PFSK-1 (cell line): ENCODE data around the gene PRPF19.

Experiments used
- FOXP2 ChIP-seq: optimal IDR thresholded peaks from 2 replicates; pipeline ENCODE3; 2011; ENCODE audit warnings: borderline replicate concordance, control low read depth, inconsistent platforms; ENCODE audit not compliant: insufficient read depth; ENCODE audit errors: extremely low read length, extremely low read depth
- POLR2AphosphoS5 ChIP-seq: IDR thresholded peaks from 2 replicates; pipeline ENCODE4 v1.6.1; 2012; ENCODE audit warnings: low read depth, mild to moderate bottlenecking, control low read depth, low read length, moderate library complexity
- SIN3A ChIP-seq: IDR thresholded peaks from 2 replicates; pipeline ENCODE4 v1.6.1; 2012; ENCODE audit warnings: mild to moderate bottlenecking, low read length, moderate library complexity, borderline replicate concordance; ENCODE audit not compliant: insufficient read depth
- TAF1 ChIP-seq: IDR thresholded peaks from 2 replicates; pipeline ENCODE4 v1.6.1; 2012; ENCODE audit warnings: low read length, control low read depth, borderline replicate concordance; ENCODE audit not compliant: insufficient read depth
- TF ChIP-seq, protein P1 (sequence below), 2 experiments: IDR thresholded peaks; 2 replicates each; pipeline versions ENCODE4 v1.6.1 to v1.8.0; 2011 to 2012; ENCODE audit warnings: low read depth in 2 of 2, low read length in 2 of 2, control low read depth in 1 of 2, inconsistent platforms in 1 of 2, mild to moderate bottlenecking in 1 of 2, moderate library complexity in 1 of 2; ENCODE audit not compliant: insufficient read depth in 1 of 2

The PRPF19 gene

DNA sequence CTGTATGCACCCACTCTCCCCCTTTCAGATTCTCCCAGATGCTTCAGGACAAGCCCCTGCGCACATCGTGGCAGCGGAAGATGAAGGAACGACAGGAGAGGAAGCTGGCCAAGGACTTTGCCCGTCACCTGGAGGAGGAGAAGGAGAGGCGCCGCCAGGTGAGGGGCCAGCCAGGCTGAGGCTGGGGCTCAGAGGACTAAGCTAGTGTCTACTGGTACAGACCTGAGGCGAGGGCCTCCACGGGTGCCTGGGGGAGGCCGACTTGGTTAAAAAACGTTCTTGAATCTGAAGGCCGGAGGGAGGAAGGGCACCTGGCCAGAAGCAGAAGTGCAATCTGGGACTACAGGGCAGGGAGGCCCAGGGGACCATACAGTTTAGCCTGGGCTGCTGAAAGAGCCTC is 58.5 kb downstream of the PRPF19 start:
- TF ChIP-seq SIN3A (no peak), TAF1 (no peak), POLR2AphosphoS5 (no peak), FOXP2 (no peak)
- TF ChIP-seq, protein P1, sequence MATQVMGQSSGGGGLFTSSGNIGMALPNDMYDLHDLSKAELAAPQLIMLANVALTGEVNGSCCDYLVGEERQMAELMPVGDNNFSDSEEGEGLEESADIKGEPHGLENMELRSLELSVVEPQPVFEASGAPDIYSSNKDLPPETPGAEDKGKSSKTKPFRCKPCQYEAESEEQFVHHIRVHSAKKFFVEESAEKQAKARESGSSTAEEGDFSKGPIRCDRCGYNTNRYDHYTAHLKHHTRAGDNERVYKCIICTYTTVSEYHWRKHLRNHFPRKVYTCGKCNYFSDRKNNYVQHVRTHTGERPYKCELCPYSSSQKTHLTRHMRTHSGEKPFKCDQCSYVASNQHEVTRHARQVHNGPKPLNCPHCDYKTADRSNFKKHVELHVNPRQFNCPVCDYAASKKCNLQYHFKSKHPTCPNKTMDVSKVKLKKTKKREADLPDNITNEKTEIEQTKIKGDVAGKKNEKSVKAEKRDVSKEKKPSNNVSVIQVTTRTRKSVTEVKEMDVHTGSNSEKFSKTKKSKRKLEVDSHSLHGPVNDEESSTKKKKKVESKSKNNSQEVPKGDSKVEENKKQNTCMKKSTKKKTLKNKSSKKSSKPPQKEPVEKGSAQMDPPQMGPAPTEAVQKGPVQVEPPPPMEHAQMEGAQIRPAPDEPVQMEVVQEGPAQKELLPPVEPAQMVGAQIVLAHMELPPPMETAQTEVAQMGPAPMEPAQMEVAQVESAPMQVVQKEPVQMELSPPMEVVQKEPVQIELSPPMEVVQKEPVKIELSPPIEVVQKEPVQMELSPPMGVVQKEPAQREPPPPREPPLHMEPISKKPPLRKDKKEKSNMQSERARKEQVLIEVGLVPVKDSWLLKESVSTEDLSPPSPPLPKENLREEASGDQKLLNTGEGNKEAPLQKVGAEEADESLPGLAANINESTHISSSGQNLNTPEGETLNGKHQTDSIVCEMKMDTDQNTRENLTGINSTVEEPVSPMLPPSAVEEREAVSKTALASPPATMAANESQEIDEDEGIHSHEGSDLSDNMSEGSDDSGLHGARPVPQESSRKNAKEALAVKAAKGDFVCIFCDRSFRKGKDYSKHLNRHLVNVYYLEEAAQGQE (IDR thresholded peaks at IDR 0.05; ENCODE audit: insufficient read depth in 1 of 2, low read depth in 2 of 2, low read length in 2 of 2): no peak

DNA sequence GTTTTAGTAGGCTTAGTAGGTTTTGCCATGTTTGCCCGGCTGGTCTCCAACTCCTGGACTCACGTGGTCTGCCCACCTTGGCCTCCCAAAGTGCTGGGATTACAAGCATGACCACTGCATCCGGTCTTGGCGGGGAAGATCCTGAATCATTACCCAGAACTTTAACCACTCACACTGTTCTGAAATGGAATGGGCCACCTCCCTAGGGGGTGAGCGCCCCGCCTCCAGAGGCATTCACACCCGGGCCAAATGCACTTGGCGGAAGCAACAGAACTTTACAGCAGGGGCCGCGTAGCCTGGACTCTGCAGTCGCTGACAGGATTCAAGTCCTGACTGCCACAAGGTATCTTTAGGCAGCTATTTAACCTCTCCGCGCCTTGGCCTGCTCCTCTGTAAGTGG is 59.1 kb downstream of the PRPF19 start:
- TF ChIP-seq SIN3A: no peak
- TF ChIP-seq, protein P1 (IDR thresholded peaks at IDR 0.05; ENCODE audit: insufficient read depth in 1 of 2, low read depth in 2 of 2, low read length in 2 of 2): no peak
- no peak for TF ChIP-seq TAF1
- no peak for TF ChIP-seq FOXP2
- no peak for TF ChIP-seq POLR2AphosphoS5

- no peak for TF ChIP-seq FOXP2
- no peak for TF ChIP-seq TAF1
- TF ChIP-seq, protein P1 (IDR thresholded peaks at IDR 0.05; ENCODE audit: insufficient read depth in 1 of 2, low read depth in 2 of 2, low read length in 2 of 2): no peak
Observed at GRCh38 chr11:60845338-60845737, 61.0 kb downstream of the PRPF19 start.

DNA sequence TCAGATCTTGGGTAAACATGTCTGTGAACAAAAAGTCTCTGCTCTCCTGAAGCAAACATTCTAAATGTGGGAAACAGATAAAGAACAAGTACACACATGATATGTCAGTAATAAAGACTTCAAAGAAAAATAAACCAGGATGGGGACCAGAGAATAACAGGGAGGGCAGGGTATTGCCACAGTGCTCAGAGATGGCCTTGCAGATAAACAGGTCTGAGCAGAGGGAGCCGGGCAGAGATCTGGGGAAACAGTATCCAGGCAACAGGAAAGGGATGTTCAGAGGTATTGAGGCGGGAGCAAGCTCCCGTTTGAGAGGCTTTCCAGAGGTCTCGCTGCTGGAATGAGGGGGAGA is 61.5 kb downstream of the PRPF19 start:
- TF ChIP-seq, protein P1 (IDR thresholded peaks at IDR 0.05; ENCODE audit: insufficient read depth in 1 of 2, low read depth in 2 of 2, low read length in 2 of 2): no peak
- TF ChIP-seq POLR2AphosphoS5 (no peak), FOXP2 (no peak), SIN3A (no peak), TAF1 (no peak)

GRCh38 chr11:60844045-60844869 is 62.1 kb downstream of the PRPF19 start:
- TF ChIP-seq TAF1 (no peak), SIN3A (no peak), POLR2AphosphoS5 (no peak), FOXP2 (no peak)
- TF ChIP-seq, protein P1 (IDR thresholded peaks at IDR 0.05; ENCODE audit: insufficient read depth in 1 of 2, low read depth in 2 of 2, low read length in 2 of 2): no peak
